Right atrium auricular region (tissue), 2 donors: ENCODE measurements around the gene HERPUD1. TPM values are rescaled to one million over a fixed set of nuclear protein-coding genes. Genes with fewer than 3 reads are reported as not detected.
"Not testable (repeated sequence)": the region's sequence is repeated elsewhere in the genome, so short reads cannot be mapped to it uniquely, and the experiment has no call there.

Experiments
- DNase-seq: peaks from one replicate; pipeline ENCODE4 v3.0.0-alpha.2; 2019; ENCODE audit warnings: low spot score
- H3K27ac ChIP-seq, 2 donors: fragments of 200-600 bp; sonication (generic); 1 replicate in 1 of 2; 2 replicates in 1 of 2; pipeline ENCODE4 v1.5.1; 2016 to 2019
- H3K27me3 ChIP-seq, 2 donors: fragments of 200-600 bp; sonication (generic); one replicate each; pipeline versions ENCODE4 v1.5.1 to v1.6.0; 2017 to 2019
- H3K36me3 ChIP-seq: fragments of 200-600 bp; sonication (generic); one replicate; pipeline ENCODE4 v1.5.1; 2016
- H3K4me1 ChIP-seq, 2 donors: fragments of 200-600 bp; sonication (generic); one replicate each; pipeline versions ENCODE4 v1.5.1 to v1.6.0; 2017 to 2019
- H3K4me3 ChIP-seq, 2 donors: fragments of 200-600 bp; sonication (generic); 1 replicate in 1 of 2; 2 replicates in 1 of 2; pipeline ENCODE4 v1.5.1; 2017 to 2019; ENCODE audit warnings: mild to moderate bottlenecking in 1 of 2, moderate library complexity in 1 of 2
- H3K9me3 ChIP-seq, 2 donors: fragments of 200-600 bp; sonication (generic); one replicate each; pipeline ENCODE4 v1.5.1; 2019
- CTCF ChIP-seq, 2 donors: fragments of 200-600 bp; sonication (generic); IDR thresholded peaks; one replicate each; pipeline ENCODE4 v1.5.1; 2019; ENCODE audit warnings: antibody characterized with exemption in 2 of 2
- total RNA-seq, 2 donors: library from RNA; depleted of rRNA; stranded (reverse); fragments of >200 nt; gene quantifications; one replicate each; pipeline ENCODE4 v1.1.0, GENCODE V29; 2016

Gene HERPUD1
- total RNA-seq: 100 to 1,000 TPM in 1 of 2 donors, 10 to 100 TPM in 1; 76.4 to 140 TPM

- Histone ChIP-seq H3K4me3 (peak within 1 kb of the TSS; percentile 70 to 99), H3K27me3 (no peaks in the 10 kb centered on the region), H3K9me3 (no peaks in the 10 kb centered on the region), H3K4me1 (peaks cover 0 to 45% of the 10 kb centered on the region in 2 donors), H3K36me3 (peaks cover 23% of the 10 kb centered on the region), H3K27ac (peak within 1 kb of the TSS; percentile 96 to 100)
- no peak for TF ChIP-seq CTCF (IDR thresholded peaks at IDR 0.05)
- peak; percentile 99 for DNase-seq
Measured at GRCh38 chr16:56931892-56932720, at the start of gene HERPUD1. Gene HERPUD1 (plus strand): TSS chr16:56932142. CDS start chr16:56932245, 103 bp downstream.

- H3K4me1 ChIP-seq: no peaks in the 10 kb centered on the region
- H3K9me3 ChIP-seq: no peaks in the 10 kb centered on the region
- DNase-seq: no peak
- no peak overlapping the region for H3K27ac ChIP-seq
- no peak for TF ChIP-seq CTCF (IDR thresholded peaks at IDR 0.05)
- H3K36me3 ChIP-seq: no peaks in the 10 kb centered on the region
- H3K4me3 ChIP-seq: no peak overlapping the region
- no peaks in the 10 kb centered on the region for H3K27me3 ChIP-seq
Measured at GRCh38 chr16:56883586-56883985, 48.4 kb upstream of the HERPUD1 start.

GRCh38 chr16:56884026-56884582 lies 47.8 kb upstream of the HERPUD1 start:
- H3K27me3 ChIP-seq: no peaks in the 10 kb centered on the region
- no peak for DNase-seq
- no peak overlapping the region for H3K4me3 ChIP-seq
- no peak for TF ChIP-seq CTCF (IDR thresholded peaks at IDR 0.05)
- H3K27ac ChIP-seq: no peak overlapping the region
- H3K4me1 ChIP-seq: no peaks in the 10 kb centered on the region
- no peaks in the 10 kb centered on the region for H3K9me3 ChIP-seq
- H3K36me3 ChIP-seq: no peaks in the 10 kb centered on the region

GRCh38 chr16:56884929-56885328 lies 47.0 kb upstream of the HERPUD1 start:
- not testable (repeated sequence) for H3K4me1 ChIP-seq, H3K9me3 ChIP-seq, H3K27me3 ChIP-seq, H3K27ac ChIP-seq, H3K36me3 ChIP-seq, H3K4me3 ChIP-seq, DNase-seq

GRCh38 chr16:56885446-56886162 lies 46.3 kb upstream of the HERPUD1 start:
- DNase-seq: no peak
- Histone ChIP-seq H3K9me3 (no peaks in the 10 kb centered on the region), H3K27me3 (no peaks in the 10 kb centered on the region), H3K4me3 (no peak overlapping the region), H3K27ac (no peak overlapping the region), H3K4me1 (no peaks in the 10 kb centered on the region), H3K36me3 (no peaks in the 10 kb centered on the region)
- TF ChIP-seq CTCF (IDR thresholded peaks at IDR 0.05): no peak

- Histone ChIP-seq H3K27me3 (no peaks in the 10 kb centered on the region), H3K36me3 (no peaks in the 10 kb centered on the region), H3K4me1 (no peaks in the 10 kb centered on the region), H3K4me3 (no peak overlapping the region), H3K27ac (no peak overlapping the region), H3K9me3 (no peaks in the 10 kb centered on the region)
- TF ChIP-seq CTCF (IDR thresholded peaks at IDR 0.05): no peak
- no peak for DNase-seq
Measured at GRCh38 chr16:56886296-56886695, 45.6 kb upstream of the HERPUD1 start.
